Measurements from ENCODE around the gene RNF207.

Gene RNF207

DNA sequence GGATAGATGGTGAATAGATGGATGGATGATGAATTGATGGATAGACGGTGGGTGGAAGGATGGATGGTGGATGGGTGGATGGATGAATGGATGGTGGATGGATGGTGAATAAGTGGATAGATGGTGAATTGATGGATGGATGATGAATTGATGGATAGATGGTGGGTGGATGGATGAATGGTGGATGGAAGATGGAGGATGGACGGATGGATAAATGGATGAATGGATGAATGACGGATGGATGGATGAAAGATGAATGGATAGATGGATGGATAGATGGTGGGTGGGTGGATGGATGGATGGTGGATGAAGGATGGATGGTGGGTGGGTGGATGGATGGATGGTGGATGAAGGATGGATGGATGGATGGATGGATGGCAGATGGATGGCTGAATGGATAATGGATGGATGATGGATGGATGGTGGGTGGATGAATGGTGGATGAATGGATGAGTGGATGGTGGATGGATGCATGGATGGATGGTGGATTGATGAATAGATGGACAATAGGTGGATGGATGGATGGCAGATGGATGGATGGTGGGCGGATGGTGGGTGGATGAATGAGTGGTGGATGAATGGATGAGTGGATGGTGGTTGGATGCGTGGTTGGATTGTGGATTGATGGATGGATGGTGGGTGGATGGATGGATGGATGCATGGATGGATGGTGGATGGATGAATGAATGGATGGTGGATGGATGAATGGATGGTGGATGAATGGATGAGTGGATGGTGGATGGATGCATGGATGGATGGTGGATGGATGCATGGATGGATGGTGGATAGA, 31.1 kb upstream of the RNF207 start:
- DNase-seq (ENCODE audit: low read depth): no peak

DNA sequence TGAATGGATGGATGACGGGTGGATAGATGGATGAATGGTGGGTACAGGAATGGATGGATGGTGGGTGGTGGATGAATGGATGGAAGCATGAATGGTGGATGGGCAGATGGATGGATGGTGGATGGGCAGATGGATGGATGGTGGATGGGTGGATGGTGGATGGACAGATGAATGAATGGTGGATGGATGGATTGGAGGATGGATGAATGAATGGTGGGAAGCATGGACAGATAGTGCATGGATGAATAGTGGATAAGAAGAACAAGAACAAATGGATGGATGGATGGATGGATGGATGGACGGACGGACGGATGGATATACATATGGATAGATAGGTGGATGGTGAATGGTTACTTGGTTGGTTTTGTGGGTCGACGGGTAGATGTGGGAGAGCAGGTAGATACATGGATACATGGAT, 30.5 kb upstream of the RNF207 start:
- DNase-seq (ENCODE audit: low read depth): no peak

DNA sequence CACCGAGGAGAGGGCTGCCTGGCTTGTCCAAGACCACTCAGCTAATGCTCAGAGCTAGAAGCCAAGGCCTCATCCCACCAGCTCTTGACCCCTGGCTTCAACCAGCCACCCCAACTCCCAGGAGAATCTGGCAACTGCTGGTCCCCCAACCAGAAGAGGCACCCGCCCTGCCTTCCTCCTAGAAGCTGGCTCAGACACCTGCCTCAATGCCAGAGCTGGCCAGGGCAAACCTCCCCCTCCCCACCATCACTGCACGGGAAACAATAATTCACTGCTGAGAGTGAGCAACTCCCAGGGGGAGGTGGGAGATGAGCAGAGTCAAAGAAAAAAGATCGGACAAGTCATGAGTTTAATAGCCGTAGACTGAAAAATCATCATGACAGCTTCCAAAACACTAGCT, 29.1 kb upstream of the RNF207 start:
- DNase-seq (ENCODE audit: low read depth): no peak

DNA sequence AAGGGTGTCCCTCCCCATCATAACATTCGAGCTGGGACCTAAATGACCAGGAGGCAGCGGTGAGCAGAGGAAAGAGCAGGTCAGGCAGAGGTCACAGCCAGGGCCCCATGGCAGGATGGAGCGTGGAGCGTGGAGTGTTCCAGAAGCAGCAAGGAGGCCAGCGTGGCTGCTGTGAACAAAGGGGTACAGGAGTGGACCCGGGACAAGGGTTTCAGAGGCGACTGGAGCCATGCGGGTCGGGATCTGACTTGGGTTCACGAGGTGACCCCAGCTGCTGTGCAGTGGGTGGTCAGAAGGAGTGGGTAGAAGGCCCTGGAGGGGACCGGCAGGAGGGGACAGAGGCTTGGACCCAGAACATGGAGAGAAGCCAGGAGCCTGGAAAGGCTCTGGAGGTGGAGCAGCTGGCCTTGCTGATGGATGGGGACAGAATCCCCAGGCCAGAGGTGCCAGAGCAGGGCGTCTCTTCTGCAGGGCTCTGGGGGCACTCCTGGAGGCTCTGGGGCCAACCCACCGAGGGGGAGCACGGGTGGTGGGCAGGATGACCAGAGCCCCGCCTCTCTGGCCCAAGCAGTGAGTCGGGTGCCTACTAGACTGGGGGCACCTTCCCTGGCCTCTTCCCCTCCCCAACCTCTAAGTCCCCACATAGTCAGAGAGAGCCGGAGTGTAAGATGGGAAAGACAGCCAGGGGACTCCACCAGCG, 28.1 kb upstream of the RNF207 start:
- no peak for DNase-seq (ENCODE audit: low read depth)

DNA sequence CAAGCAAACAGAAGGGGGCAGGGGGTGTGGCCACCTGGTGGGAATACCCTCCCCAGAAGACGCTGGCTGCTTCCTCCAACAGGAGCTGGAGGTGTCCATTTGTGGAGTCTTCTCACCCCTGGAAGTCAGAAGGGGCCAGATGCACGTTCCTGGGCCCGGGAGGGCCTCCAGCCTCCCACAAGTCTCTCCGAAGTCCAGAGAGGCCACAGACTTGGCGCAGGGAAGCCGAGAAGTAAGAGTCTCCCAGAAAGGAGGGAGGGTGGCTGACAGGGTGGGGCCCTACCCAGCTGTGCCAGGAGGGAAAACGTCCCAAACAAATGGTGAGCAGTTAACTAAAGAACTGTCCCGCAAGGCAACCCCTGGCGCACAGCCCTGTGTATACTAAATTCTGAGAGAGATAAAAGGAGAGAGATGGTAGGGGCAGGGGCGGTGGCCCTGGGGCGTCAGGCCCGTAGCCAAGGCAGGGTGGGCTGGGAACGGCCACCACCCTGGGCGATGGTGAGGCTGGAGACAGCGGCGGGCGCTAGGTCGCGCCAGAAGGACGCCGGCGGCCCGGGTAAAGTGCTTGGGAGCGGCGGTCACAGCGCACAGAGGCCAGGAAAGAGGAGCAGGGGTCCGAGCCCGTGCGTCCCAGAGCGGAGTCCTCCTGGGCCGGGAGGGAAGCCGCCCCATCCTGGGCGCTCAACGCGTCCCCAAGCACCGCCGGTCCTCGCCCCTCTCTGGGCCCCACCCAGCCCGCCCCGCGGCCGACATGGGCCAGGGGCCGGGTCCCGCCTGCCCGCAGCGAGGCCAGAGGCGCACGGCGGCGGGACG, 27.0 kb upstream of the RNF207 start:
- no peak for DNase-seq (ENCODE audit: low read depth)

DNA sequence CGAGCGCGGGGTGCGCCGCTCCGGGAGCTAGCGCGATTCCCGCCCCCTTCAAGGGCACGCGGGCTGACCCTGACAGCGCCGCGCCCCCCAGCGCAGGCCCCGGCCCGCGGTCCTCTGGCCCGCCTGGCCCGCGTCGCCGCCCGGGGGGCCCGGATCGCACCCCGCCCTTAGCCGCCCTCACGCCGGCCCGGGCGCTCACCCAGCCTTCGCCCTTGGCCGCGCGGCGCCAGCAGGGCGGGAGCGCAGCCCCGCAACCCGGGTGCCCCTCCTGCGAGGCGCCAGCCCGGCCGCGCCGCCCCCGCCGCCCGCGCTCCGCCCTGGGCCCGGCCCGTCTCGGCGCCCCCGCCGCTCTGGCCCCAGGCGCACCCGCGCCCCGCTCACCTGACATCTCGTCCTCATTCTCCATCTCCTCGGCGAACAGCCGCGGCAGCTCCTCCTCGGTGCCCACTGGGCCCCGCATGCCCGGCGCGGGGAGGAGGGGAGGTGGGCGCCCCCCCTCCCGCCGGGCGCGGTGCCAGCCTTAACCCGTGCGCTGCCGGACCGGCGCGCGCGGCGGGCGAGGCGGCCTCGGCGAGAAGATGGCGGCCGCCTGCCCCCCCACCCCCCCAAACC, 26.2 kb upstream of the RNF207 start:
- DNase-seq (ENCODE audit: low read depth): no peak

DNA sequence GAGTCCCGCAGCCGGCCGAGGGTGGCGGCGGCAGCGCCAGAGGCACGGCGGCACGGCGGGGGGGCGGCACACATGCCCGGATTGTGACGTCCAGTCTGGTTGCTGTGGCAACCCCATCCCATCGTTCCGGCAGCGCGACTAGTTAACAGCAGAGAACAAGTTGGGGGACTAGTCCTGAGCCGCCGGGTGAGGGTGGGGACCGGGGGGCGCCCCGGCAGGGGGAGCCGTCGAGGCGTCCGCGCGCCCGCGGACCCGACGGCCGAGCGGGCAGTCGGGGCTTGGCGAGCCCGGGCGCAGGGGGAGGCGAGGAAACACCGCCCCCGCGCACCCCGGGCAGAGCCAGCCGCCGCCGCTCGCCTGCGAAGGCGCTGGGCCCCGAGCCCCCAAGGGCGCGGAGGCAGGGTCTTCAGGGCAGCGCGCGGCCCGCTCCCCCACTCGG, 25.6 kb upstream of the RNF207 start, which contains the start of gene CHD5:
TSS of gene CHD5 (minus strand) at position 54 of the 439 bp plus-strand sequence. CDS start 298 bp downstream, outside the sequence.
- no peak for DNase-seq (ENCODE audit: low read depth)

DNA sequence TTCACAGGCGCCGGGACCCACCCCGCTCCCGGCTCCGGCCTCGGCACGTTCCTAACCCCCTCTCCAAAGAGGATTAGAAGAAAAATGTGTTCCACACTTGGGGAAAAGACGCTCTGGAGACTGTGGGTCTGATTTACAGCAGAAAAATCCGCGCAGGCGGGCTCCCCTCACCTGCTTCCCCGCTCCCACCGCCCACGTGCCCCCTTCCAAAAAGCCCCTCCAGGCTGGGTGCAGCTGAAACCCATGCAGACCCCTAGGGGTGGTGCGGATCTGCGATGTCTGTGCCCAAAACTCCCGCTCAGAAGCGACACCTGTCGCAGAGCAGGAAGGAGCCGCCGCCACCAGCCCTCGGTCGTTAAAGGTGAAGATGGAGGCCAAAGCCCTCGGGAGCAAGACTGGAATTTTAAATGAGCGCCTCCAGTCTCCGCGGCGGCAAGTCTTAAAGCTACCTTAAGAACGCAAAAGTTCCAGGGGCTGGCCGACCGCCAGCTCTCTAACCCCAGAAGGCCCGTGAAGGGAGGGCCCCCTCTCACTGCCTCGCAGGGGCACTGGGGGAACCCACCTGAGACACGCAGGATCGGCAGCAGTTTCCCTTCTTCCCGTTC, 25.1 kb upstream of the RNF207 start:
- no peak for DNase-seq (ENCODE audit: low read depth)

DNA sequence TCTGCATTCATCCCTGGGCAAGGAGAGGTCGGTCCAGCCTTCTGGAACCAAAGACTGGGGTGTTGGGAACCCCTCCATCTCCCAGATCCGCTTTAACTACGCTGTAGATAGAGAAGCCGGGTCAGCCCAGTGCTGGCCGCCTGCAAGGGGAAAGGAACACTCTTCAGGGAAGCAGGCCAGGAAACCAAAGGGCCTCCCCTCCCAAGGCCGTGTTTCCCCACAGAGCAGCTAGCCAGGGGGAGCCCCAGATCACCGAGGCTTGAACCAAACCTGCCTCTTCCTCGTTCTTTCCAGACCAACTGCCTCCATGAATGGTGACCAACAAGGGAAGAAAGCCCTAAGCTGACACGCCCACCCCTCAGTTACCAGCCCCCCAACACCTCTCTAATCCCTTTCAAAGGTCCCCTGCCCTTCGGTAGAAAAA, 24.6 kb upstream of the RNF207 start:
- no peak for DNase-seq (ENCODE audit: low read depth)

DNA sequence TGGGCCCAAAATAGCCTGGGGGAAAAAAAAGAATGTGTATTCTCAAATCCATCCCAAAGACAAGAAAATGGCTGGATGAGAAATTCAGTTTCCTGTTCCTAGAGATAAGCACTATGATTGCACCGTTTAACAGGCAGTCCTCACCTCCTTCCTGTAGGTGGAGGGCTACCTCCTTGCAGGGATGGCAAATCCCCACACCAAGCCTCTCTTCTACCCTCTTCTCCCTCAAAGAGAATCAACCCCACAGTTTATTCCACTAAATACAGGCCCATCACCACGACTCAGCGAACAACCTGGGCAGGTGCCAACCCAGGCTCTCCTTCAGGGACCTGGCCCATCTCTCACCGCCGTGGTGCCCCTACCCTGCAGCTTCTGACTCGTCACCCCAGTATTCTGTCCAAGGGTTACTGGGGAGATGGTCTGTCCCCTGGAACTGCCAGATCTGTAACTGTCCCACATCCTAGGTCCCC, 22.4 kb upstream of the RNF207 start:
- DNase-seq (ENCODE audit: low read depth): no peak

DNA sequence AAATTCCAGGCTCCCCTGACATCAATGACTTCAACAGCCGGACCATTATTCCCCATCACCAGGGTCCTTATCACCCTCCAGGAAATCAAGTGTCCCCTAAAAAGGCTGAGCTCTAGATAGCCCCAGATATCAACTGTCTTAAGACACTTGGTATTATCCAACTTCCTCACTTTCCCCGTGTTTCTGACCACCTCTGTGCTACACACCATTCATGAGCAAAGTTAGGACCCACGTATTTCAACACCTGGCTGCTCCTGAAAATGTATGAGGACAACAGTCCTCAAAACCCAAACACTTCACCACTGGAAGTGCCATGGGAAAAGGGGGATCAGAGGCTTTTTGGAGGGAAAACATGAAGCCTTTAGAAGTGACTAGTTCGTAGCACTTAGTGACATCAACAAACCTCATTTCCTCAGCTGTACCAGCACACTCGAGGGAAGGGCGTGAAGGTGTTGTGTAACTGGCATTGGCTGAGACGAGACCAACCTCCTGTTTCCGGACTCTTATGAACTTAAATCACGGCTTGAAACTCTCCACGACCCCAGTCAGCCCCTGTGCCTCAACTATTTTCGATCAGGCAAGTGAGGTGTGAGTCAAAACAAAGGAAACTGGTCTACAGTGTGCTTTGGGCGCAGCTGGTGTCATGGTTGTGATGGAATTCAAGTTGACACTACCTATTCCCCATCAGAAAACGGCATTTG, 21.7 kb upstream of the RNF207 start:
- DNase-seq (ENCODE audit: low read depth): no peak

DNA sequence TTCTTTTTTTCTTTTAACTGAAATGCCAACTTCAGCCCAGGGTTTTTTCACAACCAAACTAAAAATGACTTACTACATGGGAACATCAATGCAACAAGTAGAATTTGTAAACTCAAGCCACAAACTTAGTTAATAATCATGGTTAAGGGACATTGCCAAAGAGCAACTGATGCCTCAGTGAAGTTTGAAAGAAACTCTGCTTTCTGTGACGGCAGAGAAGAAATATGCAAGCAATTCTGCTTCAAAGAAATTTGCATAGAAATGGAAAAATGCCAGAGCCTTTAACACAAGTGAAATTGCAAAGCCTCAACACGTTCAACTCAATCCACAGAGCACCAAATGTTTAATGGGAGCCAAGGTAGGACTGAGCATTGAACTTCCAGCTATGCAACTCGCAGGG, 20.8 kb upstream of the RNF207 start:
- DNase-seq (ENCODE audit: low read depth): no peak

DNA sequence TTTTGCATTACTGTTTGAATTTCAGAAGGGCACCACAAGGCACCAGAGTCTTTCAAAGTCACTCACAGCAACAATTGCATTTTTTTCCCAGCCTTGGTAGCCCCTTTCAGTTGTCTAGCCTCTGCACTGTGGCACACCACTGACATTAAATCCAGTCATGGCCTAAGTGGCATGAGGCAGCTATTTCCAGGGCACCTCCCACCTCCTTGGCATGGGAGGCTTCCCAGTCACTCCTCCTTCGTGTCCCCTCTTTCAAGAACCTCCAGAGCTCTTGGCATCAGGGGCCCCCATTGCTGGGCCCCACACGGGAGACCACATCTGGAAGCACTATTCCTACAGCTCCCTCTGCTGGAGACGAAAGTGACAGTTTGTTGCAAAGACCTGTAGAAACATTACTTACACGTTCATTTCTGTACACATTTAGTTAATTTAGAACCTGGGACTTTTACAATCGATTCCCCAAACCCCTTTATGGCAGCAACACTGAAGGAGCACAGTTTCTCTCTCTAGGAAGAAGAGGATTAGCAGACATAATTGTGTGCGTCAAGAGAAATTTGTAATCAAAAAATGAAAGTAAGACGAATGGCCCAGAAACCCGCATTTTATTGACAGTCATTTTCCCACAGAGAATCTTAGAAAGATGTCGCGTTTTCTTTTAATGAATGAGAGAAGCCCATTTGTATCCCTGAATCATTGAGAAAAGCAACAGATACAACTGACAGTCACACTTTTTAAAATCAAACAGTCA, 20.1 kb upstream of the RNF207 start:
- DNase-seq (ENCODE audit: low read depth): no peak

DNA sequence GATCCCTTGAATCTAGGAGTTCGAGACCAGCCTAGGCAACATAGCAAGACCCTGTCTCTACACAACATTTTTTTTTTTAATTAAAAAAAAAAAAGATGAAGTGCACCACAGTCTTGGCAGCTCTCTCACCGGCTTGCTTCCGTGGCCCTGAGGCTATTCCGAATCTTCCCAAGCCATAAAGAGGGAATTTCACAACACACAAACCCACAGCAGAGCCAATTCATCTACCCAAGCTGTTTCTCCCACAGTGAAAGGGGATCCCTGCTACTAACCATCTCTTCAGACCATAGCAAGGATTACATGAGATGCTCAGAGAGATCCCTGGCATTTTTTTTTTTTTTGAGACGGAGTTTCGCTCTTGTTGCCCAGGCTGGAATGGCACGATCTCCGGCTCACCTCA, 17.5 kb upstream of the RNF207 start:
- no peak for DNase-seq (ENCODE audit: low read depth)

DNA sequence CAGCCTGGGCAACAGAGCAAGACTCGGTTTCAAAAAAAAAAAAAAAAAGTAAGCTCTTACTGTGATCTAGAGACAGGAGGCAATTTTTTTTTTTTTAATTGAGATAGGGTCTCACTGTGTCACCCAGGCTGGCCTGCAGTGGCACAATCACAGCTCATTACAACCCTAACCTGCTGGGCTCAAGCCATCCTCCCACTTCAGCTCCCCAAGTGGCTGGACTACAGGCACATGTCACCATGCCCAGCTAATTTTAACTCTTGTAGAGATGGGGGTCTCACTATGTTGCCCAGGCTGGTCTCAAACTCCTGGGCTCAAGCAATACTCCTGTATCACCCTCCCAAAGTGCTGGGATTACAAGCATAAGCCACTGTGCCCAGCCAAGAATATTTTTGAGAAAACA, 14.0 kb upstream of the RNF207 start:
- DNase-seq (ENCODE audit: low read depth): no peak

DNA sequence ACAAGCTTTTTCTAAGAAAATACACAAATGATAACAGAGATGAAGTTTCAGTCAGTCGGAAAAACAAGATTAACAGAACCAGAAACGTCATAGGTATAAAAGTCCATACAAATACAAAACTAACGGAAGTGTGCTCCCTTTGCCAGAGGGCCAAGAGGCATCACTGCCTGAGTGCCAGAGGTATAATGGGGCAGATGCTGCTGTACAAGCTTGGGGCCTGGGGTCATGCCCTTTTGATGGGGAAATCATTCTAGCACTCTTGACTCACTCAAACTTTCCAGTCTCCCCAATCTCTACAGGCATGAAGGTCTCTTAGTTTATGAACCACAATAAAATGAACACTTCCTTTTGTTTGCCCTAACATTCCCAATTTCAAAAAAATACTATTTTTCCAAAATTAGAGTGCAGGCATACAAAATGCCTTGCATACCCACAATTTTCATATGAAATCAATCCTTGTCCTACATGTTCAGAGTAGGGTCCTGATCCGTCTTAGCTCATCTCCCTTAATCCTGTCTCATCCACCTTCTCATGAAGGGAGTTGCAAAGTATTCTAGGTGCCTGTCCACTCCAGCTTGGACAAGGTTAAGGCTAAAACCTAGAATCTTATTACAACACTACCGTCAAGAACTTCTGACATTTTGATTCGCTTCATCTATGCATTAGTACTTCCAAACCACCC, 8.0 kb upstream of the RNF207 start:
- no peak for DNase-seq (ENCODE audit: low read depth)

DNA sequence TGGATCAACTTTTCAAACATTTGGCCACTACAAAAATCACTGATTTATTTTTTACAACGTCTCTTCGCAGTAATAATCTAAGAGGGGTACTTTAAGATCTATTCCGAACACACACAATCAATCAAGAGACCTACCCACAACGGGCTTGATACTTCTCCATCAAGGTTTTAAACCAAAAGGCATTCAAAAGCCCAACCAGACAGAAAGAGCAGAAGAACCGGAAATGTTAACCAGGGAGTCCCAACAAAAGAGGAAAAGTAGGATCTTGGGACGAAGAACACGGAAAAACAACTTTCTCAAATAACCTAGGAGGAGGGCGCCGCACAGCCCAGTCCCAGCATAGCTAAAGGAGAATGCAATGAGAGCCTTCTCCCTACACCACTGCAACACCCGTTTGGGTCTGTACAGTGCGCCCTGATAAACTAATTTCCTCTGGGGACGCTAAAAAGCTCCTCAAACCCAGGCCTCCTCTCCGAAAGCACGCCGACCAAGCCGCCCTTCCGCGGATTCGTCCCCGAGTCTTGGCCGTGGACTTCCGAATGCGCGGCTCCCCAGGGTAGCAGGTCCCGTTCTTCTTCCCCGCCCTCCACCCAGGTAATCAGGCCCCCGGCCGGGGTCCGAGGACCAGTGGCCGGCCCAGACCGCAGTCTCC, 7.1 kb upstream of the RNF207 start:
- no peak for DNase-seq (ENCODE audit: low read depth)

DNA sequence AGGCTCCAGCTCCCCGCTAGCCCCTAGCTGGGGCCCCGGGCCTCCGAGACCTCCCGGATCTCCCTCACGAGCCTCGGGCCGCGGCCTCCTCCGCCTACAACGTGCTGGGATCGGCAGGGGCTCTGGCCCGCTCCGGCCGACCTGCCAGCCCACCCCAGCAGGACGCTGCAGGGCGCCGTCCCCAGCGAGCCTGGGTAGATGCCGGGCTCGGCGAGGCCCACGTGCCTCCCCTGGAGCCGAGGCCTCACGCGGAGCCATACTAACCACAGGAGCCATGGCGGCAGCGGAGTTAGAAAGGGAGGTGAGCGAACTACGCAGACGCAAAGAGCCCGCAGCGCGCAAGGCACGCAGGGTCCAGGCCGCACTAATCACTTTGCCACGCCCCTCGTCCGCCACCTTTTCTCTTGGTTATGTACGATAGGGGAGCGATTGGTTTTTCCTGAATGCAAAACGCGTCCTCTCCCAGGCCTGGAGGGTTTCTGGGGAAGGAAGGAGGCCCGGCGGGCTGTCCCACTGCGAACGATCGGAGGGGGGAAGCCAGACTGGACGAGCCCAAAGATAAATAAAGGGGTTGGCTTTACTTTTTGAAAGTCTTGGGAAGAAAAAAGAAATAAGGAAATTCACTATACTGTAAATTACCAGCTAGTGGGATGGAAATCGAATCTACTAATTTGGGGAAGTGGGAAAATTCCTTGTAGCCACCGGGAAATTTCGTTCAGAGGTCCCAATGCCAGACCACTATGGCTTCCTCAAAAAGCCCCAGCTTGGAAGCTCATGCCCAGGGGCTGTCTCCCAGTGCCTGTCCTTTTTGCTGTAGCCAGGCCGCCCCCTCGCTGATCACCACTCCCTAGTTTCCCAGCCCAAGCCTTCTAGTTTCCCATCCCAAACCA, 6.4 kb upstream of the RNF207 start, which contains the start of gene RPL22:
TSS of gene RPL22 (minus strand) at position 298 of the 890 bp plus-strand sequence. CDS start at position 276, 22 bp downstream.
- peak; percentile 83 for DNase-seq (ENCODE audit: low read depth)
